Erythroblast (primary cell): ENCODE results near the gene KCNT1.

Experiments used
- GATA1 ChIP-seq: IDR thresholded peaks from 2 replicates; pipeline ENCODE4 v1.6.1; 2011; ENCODE audit warnings: low read depth, mild to moderate bottlenecking, control low read depth, low read length, moderate library complexity
- POLR2A ChIP-seq: IDR thresholded peaks from 2 replicates; pipeline ENCODE4 v1.6.1; 2011; ENCODE audit warnings: mild to moderate bottlenecking, low read length

- no peak for TF ChIP-seq POLR2A
- TF ChIP-seq GATA1: no peak
Measured at GRCh38 chr9:135677641-135678168, 24.3 kb upstream of the KCNT1 start.
